Measurements from ENCODE around the gene DUOXA1.

Gene DUOXA1, protein sequence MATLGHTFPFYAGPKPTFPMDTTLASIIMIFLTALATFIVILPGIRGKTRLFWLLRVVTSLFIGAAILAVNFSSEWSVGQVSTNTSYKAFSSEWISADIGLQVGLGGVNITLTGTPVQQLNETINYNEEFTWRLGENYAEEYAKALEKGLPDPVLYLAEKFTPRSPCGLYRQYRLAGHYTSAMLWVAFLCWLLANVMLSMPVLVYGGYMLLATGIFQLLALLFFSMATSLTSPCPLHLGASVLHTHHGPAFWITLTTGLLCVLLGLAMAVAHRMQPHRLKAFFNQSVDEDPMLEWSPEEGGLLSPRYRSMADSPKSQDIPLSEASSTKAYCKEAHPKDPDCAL

DNA sequence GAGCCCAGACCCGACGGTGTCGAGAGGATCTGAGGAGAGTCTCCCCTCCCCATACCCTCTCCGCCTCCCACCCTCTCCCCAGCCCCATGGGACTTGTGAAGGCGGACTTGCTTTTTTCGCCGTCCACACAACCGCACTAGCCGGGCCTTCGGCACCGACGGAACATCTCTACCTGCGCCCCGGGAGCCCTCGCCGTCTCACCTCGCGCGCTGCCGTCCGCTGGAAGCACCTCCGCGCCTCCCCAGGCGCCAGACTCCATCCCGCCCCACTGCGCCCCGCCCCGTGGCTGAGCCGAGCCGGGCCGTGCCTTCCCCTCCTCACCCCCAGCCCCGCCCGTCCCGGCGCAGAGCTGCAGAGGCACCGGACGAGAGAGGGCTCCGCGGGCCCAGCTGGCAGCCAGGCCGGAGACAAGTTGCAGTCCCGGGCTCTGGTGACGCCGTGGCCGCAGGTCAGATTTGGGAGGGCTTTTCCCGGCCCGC is at the start of gene DUOXA1, which contains the start of gene DUOX1:
Gene DUOXA1, minus strand, starts transcription at position 229 of the 479 bp plus-strand sequence. CDS start 6,865 bp downstream, outside the sequence.
Gene DUOX1, plus strand, starts transcription at position 344 of the 479 bp plus-strand sequence. CDS start 1,973 bp downstream, outside the sequence.
- no peak for DNase-seq (ENCODE audit: low spot score)
- TF ChIP-seq, protein P1, sequence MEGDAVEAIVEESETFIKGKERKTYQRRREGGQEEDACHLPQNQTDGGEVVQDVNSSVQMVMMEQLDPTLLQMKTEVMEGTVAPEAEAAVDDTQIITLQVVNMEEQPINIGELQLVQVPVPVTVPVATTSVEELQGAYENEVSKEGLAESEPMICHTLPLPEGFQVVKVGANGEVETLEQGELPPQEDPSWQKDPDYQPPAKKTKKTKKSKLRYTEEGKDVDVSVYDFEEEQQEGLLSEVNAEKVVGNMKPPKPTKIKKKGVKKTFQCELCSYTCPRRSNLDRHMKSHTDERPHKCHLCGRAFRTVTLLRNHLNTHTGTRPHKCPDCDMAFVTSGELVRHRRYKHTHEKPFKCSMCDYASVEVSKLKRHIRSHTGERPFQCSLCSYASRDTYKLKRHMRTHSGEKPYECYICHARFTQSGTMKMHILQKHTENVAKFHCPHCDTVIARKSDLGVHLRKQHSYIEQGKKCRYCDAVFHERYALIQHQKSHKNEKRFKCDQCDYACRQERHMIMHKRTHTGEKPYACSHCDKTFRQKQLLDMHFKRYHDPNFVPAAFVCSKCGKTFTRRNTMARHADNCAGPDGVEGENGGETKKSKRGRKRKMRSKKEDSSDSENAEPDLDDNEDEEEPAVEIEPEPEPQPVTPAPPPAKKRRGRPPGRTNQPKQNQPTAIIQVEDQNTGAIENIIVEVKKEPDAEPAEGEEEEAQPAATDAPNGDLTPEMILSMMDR (IDR thresholded peaks at IDR 0.05; ENCODE audit: extremely low read depth, missing control alignments) = no peak

DNA sequence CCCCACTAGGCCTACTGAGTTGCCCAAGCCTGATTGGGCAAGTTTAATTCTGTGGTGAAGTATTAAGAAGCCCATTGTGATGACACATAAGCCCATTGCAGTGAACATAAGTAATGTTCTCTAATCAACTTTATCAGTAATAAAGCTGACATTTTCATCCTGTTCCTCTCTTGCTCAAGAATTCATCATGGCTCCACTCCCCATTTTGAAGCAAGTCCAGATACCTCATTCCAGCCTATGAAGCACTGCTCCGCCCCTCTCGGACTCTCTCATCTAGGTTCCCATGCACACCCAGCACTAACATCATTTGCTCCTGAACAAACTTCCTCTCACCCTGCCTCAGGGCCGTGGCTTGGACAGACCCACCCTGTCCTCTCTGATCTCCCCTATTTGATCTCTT is 47.6 kb upstream of the DUOXA1 start:
- no peak for DNase-seq (ENCODE audit: low spot score)
- TF ChIP-seq, protein P1 (IDR thresholded peaks at IDR 0.05; ENCODE audit: extremely low read depth, missing control alignments) = no peak

DNA sequence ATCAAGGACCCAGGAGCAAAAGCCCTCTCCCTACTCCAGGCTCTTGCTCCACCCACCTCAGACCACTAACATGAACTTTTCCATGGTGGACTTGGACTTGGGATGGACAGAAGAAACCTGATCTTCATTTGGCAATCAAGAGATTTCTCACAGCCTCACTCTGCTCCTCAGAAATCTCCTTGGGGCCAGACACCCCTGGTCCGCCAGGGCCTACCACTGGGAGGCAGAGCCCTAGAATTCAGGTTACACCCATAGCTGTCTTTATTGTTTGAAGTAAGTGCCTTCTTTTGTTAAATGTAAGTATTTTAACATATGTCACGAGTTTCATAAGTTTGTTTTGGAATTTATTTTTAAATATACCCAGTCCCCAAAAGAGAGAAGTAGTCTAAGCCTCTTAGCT is 44.9 kb upstream of the DUOXA1 start:
- TF ChIP-seq, protein P1 (IDR thresholded peaks at IDR 0.05; ENCODE audit: extremely low read depth, missing control alignments) = no peak
- no peak for DNase-seq (ENCODE audit: low spot score)

- DNase-seq (ENCODE audit: low spot score) = no peak
- TF ChIP-seq, protein P1 (IDR thresholded peaks at IDR 0.05; ENCODE audit: extremely low read depth, missing control alignments) = no peak
These were observed 44.4 kb upstream of the DUOXA1 start for GRCh38 chr15:45174069-45174468.

- no peak for DNase-seq (ENCODE audit: low spot score)
- TF ChIP-seq, protein P1 (IDR thresholded peaks at IDR 0.05; ENCODE audit: extremely low read depth, missing control alignments) = no peak
These were observed 42.2 kb upstream of the DUOXA1 start for GRCh38 chr15:45171912-45172311.

DNA sequence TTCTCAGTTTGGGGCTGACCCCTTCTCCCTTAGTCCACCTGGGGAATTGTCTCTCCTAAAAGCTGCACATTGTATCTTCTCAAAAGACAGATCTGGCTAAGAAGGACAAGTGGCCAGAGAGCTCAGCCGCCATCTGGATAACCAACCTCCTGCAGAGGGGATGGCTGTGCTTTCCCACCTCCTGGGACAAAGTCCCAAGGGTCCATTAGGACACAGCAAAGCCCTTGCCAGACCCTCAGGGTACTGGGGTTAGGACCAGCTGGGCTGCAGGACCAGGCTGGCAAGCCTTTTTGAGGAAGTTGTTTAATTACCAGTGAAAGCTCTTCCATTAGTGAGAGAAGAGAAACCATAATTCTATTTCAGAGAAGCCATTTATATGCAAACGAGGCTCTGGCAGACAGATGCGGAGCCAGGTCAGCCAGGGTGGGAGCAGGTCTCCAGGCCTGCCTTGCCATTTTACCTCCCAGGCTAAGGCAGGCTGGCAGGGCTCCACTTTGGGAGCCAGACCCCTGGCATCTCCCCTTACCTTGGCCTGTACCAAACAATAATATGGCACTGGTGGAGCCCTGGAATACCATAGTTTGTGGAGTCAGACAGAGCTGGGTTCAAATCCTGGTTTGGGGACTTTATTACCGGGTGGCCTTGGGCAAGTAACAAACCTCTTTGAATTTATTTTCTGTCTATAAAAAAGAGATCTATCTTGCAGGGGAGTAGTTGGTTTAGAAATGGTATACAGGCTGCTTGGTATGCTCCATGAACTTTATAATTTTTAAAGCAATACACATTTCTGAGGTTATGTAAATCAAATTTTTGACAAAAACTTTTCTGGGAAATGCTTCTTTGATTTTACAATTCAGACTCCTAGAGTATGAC is 40.2 kb upstream of the DUOXA1 start:
- TF ChIP-seq, protein P1 (IDR thresholded peaks at IDR 0.05; ENCODE audit: extremely low read depth, missing control alignments) = no peak
- DNase-seq (ENCODE audit: low spot score) = no peak
